Right lobe of liver (tissue), 4 donors: Measurements from ENCODE around the gene IL17REL.
A peak's percentile ranks its signal among the peaks of the same experiment; 100 is the strongest.

Source experiments
- CTCF ChIP-seq, 4 donors: fragments of 200-600 bp in 3 of 4; fragments of 450-650 bp in 1 of 4; IDR thresholded peaks; one replicate each; pipeline versions ENCODE4 v1.5.1 to v1.8.0; 2016 to 2022; ENCODE audit warnings: antibody characterized with exemption in 4 of 4, mild to moderate bottlenecking in 2 of 4
- POLR2A ChIP-seq: fragments of 450-650 bp; IDR thresholded peaks from one replicate; pipeline ENCODE4 v1.6.1; 2017; ENCODE audit warnings: antibody characterized with exemption, mild to moderate bottlenecking
- donor health status: DM: no; HTN: no; CAD: no.
- donor health status: DM: no; HTN: no; CAD: no.
- donor health status: DM: no; HTN: yes; CAD: no.

DNA sequence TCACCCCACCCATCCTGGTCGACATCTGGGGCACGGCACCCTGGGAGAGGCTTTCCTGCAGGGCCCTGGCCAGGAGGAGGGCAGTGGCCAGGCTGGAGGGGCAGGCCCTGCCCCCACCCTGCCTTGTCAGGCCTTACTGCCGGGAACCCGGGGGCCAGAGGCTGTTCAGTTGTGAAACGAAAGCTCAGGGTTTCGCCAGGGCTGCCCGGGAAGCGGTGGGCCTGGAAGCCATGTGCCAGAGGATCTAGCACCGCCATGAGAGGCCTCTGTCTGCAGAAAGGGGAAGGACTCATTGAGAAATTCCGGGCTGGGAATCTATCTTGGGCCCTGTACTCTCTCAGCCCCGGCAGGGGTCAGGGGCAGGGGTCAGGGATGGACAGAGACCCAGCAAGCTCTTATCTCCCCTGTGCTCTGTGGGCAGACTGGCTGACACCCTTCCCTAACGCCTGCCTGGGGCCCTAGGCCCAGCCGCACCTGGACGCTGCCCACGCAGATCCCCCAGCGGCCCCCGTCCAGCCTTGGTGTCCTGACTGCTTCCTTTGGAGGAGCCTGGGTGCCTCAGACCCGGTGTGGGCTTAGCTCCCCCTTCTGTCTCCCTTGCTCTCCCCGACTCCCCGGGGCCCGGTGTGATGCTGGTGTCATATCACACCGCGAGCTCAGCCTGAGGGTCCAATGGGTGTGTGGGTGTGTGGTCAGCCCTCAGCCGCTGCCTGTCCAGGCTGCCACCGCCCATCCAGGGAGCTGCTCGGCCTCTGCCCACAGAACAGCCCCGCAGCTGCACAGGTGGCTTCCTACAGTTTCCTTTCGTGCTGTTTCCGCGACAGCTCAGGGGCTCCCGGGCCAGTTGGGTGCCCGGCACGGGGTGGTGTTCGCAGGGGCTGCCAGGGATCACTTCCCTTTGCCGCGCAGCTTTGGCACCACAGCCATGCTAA, 45.5 kb downstream of the IL17REL start:
- TF ChIP-seq CTCF (IDR thresholded peaks at IDR 0.05) = peak in 1 of 4 donors; percentile 16
- no peak for TF ChIP-seq POLR2A
